Measurements from ENCODE around the gene GLI1.
"Not testable (repeated sequence)": the region's sequence is repeated elsewhere in the genome, so short reads cannot be mapped to it uniquely, and the experiment has no call there.

The GLI1 gene

DNA sequence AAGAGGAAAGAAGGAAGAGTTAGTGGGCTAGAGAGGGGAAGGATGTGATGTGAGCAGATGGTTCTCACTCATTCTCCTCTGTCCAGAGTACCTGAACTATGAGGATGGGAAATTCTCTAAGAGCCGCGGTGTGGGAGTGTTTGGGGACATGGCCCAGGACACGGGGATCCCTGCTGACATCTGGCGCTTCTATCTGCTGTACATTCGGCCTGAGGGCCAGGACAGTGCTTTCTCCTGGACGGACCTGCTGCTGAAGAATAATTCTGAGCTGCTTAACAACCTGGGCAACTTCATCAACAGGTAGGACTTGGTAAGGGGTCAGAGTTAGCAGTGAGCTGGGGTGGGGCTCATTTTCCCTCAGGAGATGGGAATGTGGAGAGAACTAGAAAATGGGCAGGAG lies 53.1 kb downstream of the GLI1 start:
- H3K9me3 Mint-ChIP-seq: no peaks in the 10 kb centered on the region
- no peak for ATAC-seq
- DNase-seq: no peak
- H3K4me1 Mint-ChIP-seq: peaks cover 39% of the 10 kb centered on the region
- no peaks in the 10 kb centered on the region for H3K27me3 Mint-ChIP-seq
- H3K4me3 Mint-ChIP-seq: no peak overlapping the region
- H3K27ac Mint-ChIP-seq: no peak overlapping the region

DNA sequence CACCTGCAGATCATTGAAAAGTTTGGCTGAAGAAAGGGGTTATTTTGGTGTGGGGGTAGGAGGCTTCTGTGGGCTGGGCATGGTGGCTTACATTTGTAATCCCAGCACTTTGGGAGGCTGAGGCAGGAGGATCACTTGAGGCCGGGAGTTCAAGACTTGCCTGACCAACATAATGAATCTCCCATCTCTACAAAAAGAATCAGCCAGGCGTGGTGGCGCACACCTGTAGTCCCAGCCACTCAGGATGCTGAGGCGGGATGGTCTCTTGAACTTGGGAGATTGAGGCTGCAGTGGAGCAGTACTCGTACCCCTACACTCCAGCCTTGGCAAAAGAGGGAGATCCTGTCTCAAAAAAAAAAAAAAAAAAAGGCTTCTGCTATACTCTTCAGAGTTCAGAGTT lies 53.7 kb downstream of the GLI1 start:
- Mint-ChIP-seq H3K9me3 (no peaks in the 10 kb centered on the region), H3K4me1 (peaks cover 45% of the 10 kb centered on the region), H3K4me3 (no peak overlapping the region), H3K27me3 (no peaks in the 10 kb centered on the region), H3K27ac (peak overlapping the region in 1 of 2 donors; percentile 8)
- ATAC-seq: no peak
- DNase-seq: no peak

DNA sequence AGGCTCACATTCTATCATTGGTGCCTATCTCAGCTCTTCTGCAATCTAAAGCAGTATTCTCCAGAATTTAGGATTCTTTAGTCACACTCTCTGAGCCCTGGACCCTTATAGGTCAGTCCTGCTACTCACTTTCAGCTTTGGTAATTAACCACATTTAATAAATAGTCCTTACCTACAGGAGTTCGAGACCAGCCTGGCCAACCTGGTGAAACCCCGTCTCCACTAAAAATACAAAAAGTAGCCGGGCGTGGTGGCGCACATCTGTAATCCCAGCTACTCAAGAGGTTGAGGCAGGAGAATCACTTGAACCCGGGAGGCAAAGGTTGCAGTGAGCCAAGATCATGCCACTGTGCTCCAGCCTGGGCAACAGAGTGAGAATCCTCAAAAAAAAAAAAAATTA lies 54.1 kb downstream of the GLI1 start:
- Mint-ChIP-seq H3K27ac (peak overlapping the region in 1 of 2 donors; percentile 62), H3K4me1 (peaks cover 49% of the 10 kb centered on the region)
- DNase-seq, H3K4me3 Mint-ChIP-seq, H3K27me3 Mint-ChIP-seq, H3K9me3 Mint-ChIP-seq, ATAC-seq: not testable (repeated sequence)

DNA sequence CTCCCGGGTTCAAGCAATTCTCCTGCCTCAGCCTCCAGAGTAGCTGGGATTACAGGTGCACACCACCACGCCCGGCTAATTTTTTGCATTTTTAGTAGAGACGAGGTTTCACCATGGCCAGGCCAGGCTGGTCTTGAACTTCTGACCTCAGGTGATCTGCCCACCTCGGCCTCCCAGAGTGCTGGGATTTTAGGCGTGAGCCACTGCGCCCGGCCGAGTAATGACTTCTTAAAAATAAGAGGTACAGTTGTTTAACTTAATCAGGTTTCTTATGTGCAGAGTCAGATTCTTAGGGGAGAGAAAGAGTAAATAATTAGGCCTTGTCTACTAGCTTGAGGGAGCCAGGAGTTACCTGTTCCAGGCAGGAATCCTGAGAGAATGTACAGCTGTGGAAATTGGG lies 54.7 kb downstream of the GLI1 start:
- not testable (repeated sequence) for H3K9me3 Mint-ChIP-seq, H3K27ac Mint-ChIP-seq, H3K4me3 Mint-ChIP-seq, H3K27me3 Mint-ChIP-seq, DNase-seq, ATAC-seq
- peaks cover 55% of the 10 kb centered on the region for H3K4me1 Mint-ChIP-seq

DNA sequence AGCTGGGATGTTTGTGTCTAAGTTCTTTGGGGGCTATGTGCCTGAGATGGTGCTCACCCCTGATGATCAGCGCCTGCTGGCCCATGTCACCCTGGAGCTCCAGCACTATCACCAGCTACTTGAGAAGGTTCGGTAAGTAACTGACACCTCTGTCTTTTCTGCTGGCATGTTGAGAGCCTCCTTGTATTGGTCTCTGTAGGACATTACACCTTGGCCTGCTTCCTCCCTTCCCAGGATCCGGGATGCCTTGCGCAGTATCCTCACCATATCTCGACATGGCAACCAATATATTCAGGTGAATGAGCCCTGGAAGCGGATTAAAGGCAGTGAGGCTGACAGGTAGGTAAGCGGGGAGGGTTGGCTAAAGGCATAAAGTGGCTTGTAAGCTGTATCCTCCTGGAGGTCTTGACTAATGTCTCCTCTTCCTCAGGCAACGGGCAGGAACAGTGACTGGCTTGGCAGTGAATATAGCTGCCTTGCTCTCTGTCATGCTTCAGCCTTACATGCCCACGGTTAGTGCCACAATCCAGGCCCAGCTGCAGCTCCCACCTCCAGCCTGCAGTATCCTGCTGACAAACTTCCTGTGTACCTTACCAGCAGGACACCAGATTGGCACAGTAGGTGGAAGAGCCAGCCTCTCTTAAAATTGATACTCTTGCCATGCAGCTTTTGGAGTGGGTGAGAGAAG lies 55.3 kb downstream of the GLI1 start:
- H3K4me3 Mint-ChIP-seq: no peak overlapping the region
- H3K4me1 Mint-ChIP-seq: peaks cover 57% of the 10 kb centered on the region
- no peaks in the 10 kb centered on the region for H3K9me3 Mint-ChIP-seq
- H3K27ac Mint-ChIP-seq: no peak overlapping the region
- H3K27me3 Mint-ChIP-seq: no peaks in the 10 kb centered on the region
- DNase-seq (no peak), ATAC-seq (no peak)

DNA sequence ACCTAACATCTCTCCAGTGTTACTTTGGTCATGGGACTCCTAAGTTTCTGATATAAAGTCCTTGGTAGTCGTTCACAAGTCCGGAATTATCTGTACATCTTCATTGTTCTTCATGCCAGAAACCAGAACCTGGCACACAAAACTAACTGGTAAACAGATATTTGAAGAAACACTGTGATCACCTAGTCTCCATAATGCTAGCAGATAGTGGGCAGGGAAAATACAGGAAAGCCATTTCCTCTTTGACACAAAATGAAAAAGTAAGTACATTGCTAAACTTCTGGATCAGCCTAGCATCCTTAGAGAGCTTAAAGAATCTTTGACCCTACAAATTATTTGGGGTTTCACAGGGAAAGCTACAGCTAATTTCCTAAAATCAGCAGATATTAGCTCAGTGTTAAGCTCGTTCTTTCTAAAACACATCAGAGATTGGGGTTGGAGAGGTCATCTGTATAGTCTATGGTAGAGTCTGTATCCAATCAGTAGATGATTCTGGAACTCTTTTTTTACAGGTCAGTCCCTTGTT lies 55.9 kb downstream of the GLI1 start:
- Mint-ChIP-seq H3K27ac (peak overlapping the region; percentile 62 to 65), H3K9me3 (no peaks in the 10 kb centered on the region), H3K4me1 (peaks cover 62% of the 10 kb centered on the region), H3K27me3 (no peaks in the 10 kb centered on the region), H3K4me3 (no peak overlapping the region)
- ATAC-seq (no peak), DNase-seq (no peak)

DNA sequence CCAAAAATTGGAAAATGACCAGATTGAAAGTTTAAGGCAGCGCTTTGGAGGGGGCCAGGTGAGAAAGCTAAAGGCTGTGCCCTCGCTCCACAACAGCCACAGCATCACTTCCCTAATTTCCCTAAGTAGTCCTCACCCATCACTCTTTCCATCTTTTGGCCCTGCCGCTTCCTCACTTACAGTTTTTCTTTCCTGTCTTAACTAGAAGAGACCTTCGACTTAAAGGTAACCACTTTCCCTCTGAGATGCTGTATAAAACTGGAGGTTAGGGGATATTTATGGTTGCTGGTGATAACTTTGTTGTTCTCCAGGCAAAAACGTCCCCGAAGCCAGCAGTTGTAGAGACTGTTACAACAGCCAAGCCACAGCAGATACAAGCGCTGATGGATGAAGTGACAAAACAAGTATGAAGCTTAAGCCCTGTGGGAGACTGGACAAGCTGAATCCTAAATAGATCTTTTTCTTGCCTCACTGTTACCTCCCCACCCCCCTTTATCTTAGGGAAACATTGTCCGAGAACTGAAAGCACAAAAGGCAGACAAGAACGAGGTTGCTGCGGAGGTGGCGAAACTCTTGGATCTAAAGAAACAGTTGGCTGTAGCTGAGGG lies 56.5 kb downstream of the GLI1 start:
- Mint-ChIP-seq H3K4me3 (no peak overlapping the region), H3K9me3 (no peaks in the 10 kb centered on the region), H3K27ac (peak overlapping the region; percentile 46 to 73), H3K4me1 (peaks cover 67% of the 10 kb centered on the region), H3K27me3 (no peaks in the 10 kb centered on the region)
- no peak for ATAC-seq
- DNase-seq: no peak

DNA sequence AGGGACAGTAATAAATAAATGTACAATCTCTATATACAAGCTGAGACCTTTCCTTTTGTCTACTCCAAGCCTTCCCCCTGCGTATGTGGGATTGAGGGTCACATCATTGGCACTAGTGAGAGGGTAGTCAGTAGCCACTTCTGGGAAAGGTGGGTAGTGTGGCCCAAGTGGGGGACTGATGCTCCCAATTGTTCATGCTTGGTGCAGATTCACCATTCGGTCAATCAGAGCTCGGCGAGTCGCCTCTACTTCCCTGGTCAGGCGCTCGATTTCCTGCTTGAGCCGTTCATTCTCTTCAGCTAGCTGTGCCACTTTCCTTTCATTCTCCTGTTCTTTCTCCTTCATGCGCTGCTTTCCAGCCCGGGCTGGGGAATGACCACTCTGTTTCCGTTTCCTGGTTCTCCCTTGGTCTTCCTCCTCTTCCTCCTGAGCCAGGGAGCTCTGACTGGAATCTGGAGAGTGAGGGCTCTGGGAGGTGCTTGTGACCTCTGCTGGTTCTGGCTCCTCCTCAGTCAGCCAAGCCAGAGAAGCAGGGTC lies 57.1 kb downstream of the GLI1 start:
- peaks cover 72% of the 10 kb centered on the region for H3K4me1 Mint-ChIP-seq
- DNase-seq (no peak), ATAC-seq (no peak)
- H3K4me3 Mint-ChIP-seq: peak overlapping the region in 1 of 2 donors; percentile 1
- H3K27ac Mint-ChIP-seq: peak overlapping the region in 1 of 2 donors; percentile 24
- no peaks in the 10 kb centered on the region for H3K9me3 Mint-ChIP-seq
- H3K27me3 Mint-ChIP-seq: no peaks in the 10 kb centered on the region

DNA sequence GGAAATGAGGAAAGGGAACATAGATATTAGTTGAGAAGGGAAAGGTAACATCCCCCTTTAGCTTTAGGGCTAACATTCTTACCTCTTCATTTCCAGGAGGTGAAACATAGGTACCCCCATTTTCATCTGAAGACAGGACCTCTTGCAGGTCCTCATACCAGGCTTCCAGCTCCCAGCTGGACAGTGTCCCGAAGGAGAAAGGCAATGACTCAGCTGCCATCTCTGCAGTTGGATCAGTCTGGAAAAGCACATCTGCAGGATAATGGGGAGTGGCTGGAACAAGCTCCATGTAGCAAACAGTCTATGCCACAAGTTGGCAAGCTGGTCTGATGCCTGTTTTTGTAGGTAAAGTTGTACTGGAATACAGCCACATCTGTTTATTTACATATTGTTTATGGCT lies 57.6 kb downstream of the GLI1 start:
- no peaks in the 10 kb centered on the region for H3K9me3 Mint-ChIP-seq
- peaks cover 74% of the 10 kb centered on the region for H3K4me1 Mint-ChIP-seq
- peak overlapping the region in 1 of 2 donors; percentile 1 for H3K4me3 Mint-ChIP-seq
- no peaks in the 10 kb centered on the region for H3K27me3 Mint-ChIP-seq
- peak overlapping the region in 1 of 2 donors; percentile 6 for H3K27ac Mint-ChIP-seq
- ATAC-seq (no peak), DNase-seq (no peak)

DNA sequence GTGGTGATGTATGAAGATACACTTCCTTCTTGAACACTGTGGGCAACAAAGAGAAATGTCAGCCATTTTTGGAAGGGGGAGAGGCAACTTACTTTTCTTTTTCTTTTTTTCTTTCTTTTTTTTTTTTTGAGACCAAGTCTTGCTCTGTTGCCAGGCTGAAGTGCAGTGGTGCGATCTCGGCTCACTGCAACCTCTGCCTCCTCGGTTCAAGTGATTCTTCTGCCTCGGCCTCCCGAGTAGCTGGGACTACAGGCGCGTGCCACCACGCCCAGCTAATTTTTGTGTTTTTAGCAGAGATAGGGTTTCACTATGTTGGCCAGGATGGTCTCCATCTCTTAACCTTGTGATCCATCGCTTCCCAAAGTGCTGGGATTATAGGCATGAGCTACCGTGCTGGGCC lies 58.1 kb downstream of the GLI1 start:
- H3K9me3 Mint-ChIP-seq, ATAC-seq, DNase-seq, H3K27me3 Mint-ChIP-seq: not testable (repeated sequence)
- Mint-ChIP-seq H3K4me1 (peaks cover 76% of the 10 kb centered on the region), H3K27ac (peak overlapping the region in 1 of 2 donors; percentile 92), H3K4me3 (peak overlapping the region; percentile 95 to 97)

DNA sequence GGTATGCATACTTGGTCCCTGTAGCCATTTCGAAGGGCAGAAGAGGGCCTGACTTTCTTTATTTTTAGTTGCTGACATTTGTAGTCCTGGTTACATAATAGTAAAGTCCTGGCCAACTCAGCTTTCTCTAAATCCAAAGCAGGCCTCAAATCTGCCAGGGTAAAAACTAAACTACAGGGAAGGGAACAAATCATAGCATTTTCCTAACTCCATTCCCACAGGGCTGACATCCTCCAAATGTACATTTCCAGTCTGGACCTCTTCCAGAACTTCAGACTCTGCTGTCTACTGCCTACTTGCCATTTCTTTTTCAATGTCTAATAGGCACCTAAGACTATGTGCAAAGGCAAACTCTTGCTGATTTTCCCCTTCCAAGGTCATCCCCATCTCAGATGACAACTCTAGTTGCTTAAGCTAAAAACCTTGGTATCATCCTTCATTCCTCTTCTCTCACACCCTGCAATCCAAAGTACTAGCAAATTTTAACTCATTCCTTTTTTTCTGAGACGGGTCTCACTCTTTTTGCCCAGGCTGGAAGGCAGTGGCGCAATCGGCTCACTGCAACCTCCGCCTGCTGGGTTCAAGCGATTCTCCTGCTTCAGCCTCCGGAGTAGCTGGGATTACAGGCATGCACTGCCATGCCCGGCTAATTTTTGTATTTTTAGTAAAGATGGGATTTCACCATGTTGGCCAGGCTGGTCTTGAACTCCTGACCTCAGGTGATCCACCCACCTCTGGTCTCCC lies 58.8 kb downstream of the GLI1 start:
- Mint-ChIP-seq H3K4me3 (peak overlapping the region; percentile 95 to 97), H3K4me1 (peaks cover 76% of the 10 kb centered on the region), H3K9me3 (no peaks in the 10 kb centered on the region), H3K27me3 (no peaks in the 10 kb centered on the region), H3K27ac (peak overlapping the region; percentile 99 to 100)
- DNase-seq: peak in 1 of 2 donors; percentile 24
- ATAC-seq: no peak

DNA sequence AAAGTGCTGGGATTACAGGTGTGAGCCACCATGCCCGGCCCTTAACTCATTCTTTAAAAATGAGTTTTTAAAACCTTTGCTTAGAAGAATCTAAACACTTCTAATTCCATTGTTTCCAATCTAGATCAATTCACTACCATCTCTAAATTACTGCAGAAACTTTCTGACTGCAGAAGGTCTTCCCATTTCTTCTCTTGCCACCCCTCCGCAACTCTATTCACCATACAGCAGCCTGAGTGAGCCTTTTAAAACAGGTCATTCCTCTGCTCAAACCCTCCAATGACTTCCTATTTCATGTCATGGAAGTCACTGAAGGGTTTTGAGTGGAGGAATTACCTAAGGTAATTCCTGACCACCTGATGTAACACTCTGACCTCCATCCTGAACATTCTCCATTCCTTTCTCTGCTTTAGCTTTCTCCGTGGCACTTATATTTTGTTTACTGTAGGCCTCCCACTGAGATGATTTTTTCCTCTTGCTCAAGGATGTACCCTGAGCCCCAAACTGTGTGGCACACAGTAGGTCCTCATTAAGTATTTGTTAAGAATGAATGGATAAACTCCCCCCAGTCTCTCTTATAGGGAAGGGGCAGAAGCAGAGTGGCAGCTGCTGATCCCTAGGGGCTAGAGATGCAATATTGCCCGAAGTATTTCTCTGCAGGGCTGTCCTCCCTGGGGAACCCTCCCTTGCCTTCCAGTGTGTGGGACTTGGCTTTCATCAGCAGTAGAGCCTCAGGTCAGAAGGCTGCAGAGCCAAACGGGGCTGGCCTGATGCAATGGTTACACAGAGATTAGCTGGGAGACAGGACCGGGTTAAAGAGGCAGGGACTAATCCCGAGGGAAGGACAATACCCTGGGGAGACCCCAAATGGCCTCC lies 59.6 kb downstream of the GLI1 start:
- Mint-ChIP-seq H3K27ac (peak overlapping the region; percentile 99 to 100), H3K4me3 (peak overlapping the region; percentile 95 to 97), H3K9me3 (no peaks in the 10 kb centered on the region), H3K4me1 (peaks cover 83% of the 10 kb centered on the region), H3K27me3 (no peaks in the 10 kb centered on the region)
- ATAC-seq: no peak
- DNase-seq: no peak

DNA sequence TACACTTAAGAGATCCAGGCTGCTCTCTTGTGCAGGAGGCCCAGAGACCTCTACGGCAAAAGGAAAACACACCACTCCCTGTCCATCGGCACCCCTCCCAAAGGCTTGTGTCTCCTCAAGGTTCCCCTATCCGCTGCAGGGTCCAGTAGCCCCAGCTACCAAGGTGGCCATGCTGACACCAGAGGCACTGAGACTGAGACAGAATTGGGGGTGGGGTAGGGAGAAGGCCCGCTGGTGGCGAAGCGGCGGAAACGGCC lies 60.1 kb downstream of the GLI1 start:
- ATAC-seq (peak; percentile 0), DNase-seq (peak; percentile 60 to 64)
- peaks cover 84% of the 10 kb centered on the region for H3K4me1 Mint-ChIP-seq
- H3K9me3 Mint-ChIP-seq: no peaks in the 10 kb centered on the region
- peak overlapping the region; percentile 99 to 100 for H3K27ac Mint-ChIP-seq
- peak overlapping the region; percentile 95 to 97 for H3K4me3 Mint-ChIP-seq
- H3K27me3 Mint-ChIP-seq: no peaks in the 10 kb centered on the region

DNA sequence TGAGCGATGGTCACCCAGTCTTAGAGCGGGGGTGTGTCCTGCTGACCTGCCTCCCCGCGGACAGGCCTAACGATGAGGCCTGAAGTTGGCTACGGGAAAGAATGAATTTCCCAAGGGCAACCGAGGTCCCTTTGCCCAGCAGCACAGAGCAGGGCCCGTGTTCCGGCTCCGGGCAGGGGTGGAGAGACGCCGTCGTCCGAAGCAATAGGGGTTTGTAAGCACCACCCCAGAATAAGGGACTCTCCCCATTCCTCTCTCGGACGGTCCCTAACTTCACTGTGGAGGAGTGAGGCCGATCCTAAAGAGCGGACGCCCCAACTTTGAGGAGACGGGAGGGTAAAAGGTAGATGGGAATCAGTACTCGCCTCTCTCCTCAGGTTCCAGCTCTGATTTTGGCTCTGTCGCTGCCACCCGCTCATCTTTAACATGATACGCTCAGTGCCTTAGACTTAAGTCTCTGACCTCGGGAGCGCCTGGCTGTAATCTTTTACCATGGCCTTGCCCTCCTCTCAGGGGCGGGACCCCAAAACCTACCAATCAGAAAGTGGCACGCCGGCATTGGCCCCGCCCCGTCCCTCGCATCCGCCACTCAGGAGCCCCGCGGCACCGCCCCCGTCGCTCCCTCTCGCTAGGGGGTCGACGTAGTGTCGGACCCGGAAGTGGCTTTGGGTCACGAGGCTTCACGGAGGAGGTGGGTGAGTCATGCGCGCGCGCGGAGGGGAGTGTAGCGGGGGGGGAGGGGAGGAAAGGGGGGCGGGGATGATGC lies 60.7 kb downstream of the GLI1 start, which contains the start of gene DDIT3:
TSS of gene DDIT3 (minus strand) at position 462 of the 766 bp plus-strand sequence. CDS start 3,108 bp downstream, outside the sequence.
- Mint-ChIP-seq H3K27me3 (no peaks in the 10 kb centered on the region), H3K9me3 (no peaks in the 10 kb centered on the region), H3K4me3 (peak within 1 kb of the TSS; percentile 95 to 97), H3K27ac (peak within 1 kb of the TSS; percentile 99 to 100), H3K4me1 (peaks cover 84% of the 10 kb centered on the region)
- ATAC-seq: peak; percentile 77
- DNase-seq: peak; percentile 100

All from stimulated activated naive CD8-positive, alpha-beta T cell treated with anti-CD3 and anti-CD28 coated beads, Interleukin-15, amount 100 ng/mL, for 72 hours (primary cell).